ENCODE measurements around the gene CCKAR. TPM values are rescaled to one million over a fixed set of nuclear protein-coding genes. Genes with fewer than 3 reads are reported as not detected.

The CCKAR gene
- total RNA-seq = 0.33 TPM in 1 of 2 replicates, not detected in the other

DNA sequence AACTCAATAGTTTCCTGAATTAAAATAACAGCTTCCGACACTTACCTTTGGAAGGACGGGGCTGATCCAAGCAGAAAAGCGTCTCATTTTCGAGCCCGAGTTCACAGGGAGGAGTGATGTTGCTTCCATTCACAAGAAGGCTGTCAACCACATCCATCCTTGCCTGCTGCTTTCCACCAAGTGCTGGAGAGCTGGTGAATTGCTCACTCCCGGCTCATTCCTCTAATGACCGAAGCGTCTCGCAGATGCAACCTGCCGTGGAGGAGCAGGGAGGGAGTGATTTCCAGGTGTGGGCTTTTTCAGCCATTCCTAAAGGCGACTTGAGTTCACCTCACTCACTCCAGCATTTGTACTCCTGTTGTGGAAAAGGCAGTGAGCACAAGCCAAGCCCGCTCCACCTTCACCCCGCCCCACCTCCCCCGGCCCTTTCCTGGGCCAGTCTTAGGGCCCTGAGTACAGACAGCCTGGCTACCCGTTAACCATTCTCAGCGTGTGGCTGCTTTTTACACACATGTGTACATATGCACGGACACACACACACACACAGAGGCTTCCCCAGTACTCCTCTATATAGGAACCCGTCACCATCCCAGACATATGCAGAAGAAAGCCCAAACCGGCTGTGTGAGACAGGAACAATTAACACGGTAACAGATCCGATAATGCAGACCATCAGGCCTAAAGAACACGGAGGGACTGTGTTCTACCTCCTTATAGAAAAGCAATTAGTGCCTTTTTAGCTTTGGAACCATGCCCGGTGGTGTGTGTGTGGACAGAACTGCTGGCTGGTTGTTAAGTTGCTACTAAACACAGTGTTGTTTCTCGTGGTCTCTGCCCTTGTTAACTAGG is at the start of gene CCKAR:
TSS of gene CCKAR (minus strand) at position 374 of the 849 bp plus-strand sequence. CDS start at position 157, 217 bp downstream.

Other genes starting within 250 kb of the CCKAR start
- 16.6 and 18.3 TPM in 2 replicates for gene RBPJ, start 169.5 kb downstream of the CCKAR start, total RNA-seq
- 11.7 and 18.4 TPM in 2 replicates for gene TBC1D19, start 93.6 kb upstream of the CCKAR start, total RNA-seq

All from mesangial cell (primary cell).